ACHN (cell line): ENCODE results near the gene LIN28B.
A peak's percentile ranks its signal among the peaks of the same experiment; 100 is the strongest.
"Not testable (repeated sequence)": the region's sequence is repeated elsewhere in the genome, so short reads cannot be mapped to it uniquely, and the experiment has no call there.

ENCODE experiments used
- DNase-seq: peaks from one replicate; pipeline ENCODE4 v3.0.0-alpha.2; 2015
- in situ Hi-C: cut with HindIII; loops from 2 replicates; pipeline ENCODE4 v1.10.0; 2017; ENCODE audit warnings: low sequenced_read_pairs, low pct_ligation_motif_present, low pct_unique_long_range_greater_than_20kb

The LIN28B gene

DNA sequence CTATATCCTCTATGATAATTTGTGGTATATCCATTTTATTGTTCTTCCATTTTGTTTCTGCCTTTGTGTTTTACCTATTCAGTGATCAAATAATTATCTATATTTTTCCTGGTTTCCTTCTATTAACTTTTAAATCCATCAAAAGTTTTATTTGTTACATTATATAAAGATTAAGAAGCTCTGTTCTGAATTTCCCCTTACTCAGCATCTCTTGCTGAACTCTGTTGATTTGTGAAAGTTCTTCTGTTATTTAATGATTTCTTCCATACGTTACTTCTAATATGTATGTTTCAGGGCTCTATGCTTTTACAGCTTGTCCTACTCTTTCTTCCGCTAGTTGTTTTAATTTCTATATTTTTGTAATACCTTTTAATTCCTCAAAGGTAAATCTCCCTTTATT lies 87.1 kb downstream of the LIN28B start:
- in situ Hi-C loops = no loop called here
- no peak for DNase-seq

GRCh38 chr6:105045526-105045925 lies 88.6 kb downstream of the LIN28B start:
- in situ Hi-C loops = no loop called here
- no peak for DNase-seq

- in situ Hi-C loops = no loop called here
- DNase-seq = no peak
These were observed 95.1 kb downstream of the LIN28B start for GRCh38 chr6:105051941-105052471.

- in situ Hi-C loops = no loop called here
- no peak for DNase-seq
These were observed 99.7 kb downstream of the LIN28B start for GRCh38 chr6:105056646-105057045.

DNA sequence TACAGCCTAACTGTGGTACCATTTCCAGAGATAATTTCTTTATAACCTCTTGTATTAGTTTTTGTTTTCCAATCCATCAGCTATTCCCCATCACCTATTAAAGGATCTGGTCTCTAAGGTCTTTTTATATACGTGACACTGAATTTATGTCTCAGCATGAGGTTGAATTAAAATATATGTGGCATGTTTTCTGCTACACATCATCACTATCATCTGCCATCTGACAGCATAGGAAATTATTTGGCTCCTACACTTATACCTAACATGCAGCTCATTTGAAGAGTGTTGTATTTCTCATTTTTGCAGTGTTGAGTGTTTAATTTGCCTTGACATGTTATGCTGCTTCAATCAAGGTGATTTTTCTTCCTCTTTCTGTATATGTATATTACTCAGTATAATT lies 100.3 kb downstream of the LIN28B start:
- DNase-seq = no peak
- in situ Hi-C loops = no loop called here

GRCh38 chr6:105058316-105058715 lies 101.4 kb downstream of the LIN28B start:
- in situ Hi-C loops = no loop called here
- no peak for DNase-seq

DNA sequence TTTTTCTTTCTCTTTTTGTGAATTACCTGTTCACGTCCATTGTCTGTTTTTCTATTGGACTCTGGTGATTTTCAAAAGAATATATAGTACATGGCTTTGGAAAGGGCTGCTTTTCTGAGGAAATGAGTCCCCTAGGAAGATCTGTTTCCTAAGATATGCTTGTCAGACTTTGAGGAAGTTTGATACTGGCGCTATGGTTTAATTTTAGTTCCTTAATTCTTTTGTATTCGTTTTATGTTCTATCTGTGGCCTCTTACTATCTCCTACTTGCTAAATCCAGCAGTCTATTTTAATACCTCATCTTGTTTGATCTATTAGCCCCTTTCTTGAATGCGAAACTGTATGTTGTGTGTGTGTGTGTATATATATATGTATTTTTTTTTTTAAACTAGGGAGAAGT lies 101.9 kb downstream of the LIN28B start:
- no peak for DNase-seq
- in situ Hi-C loops = no loop called here

- no peak for DNase-seq
- in situ Hi-C loops = no loop called here
These were observed 109.3 kb downstream of the LIN28B start for GRCh38 chr6:105066233-105066632.

- in situ Hi-C loops = no loop called here
- DNase-seq = no peak
These were observed 109.9 kb downstream of the LIN28B start for GRCh38 chr6:105066836-105067235.

- in situ Hi-C loops = no loop called here
- DNase-seq = no peak
These were observed 110.4 kb downstream of the LIN28B start for GRCh38 chr6:105067329-105067728.

GRCh38 chr6:105068407-105068806 lies 111.5 kb downstream of the LIN28B start:
- in situ Hi-C loops = no loop called here

GRCh38 chr6:105069821-105070445 lies 113.0 kb downstream of the LIN28B start:
- DNase-seq = no peak
- in situ Hi-C loops = no loop called here

More at GRCh38 chr6:105068407-105068806, 111.5 kb downstream of the LIN28B start:
- no peak for DNase-seq

- no peak for DNase-seq
- in situ Hi-C loops = no loop called here
These were observed 115.9 kb downstream of the LIN28B start for GRCh38 chr6:105072798-105073199.

DNA sequence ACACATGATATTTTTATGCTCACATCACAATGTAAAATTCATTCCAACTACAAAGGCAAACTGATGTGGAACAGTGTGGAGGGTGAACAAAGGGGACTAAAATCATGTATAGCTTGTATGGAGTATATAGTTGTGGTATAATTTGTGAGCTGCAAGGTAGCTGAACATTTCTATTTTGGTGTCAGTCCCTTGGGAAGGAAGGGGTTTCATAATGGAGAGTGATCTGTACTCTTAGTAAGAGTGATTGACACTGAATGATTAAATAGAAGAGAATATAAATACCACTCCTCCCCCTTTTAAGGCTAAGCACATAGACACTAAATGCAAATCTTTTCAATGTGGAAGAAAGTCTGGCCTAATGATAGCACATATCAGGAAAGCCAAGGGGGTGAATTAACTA lies 118.3 kb downstream of the LIN28B start:
- DNase-seq = no peak
- in situ Hi-C loops = no loop called here

DNA sequence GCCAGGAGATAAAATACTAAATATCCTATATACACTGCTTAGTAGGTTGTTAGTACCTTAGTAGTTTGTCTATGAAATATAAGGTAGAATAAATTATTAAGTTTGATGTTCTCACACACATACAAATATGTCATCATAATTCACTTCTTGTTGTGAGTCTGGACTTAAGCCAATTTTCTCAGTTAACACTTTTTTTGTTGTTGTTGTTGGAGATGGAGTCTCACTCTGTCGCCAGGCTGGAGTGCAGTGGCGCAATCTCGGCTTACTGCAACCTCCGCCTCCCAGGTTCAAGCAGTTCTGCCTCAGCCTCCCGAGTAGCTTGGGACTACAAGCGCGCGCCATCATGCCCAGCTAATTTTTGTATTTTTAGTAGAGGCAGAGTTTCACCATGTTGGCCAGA lies 119.5 kb downstream of the LIN28B start:
- DNase-seq, in situ Hi-C loops: not testable (repeated sequence)

DNA sequence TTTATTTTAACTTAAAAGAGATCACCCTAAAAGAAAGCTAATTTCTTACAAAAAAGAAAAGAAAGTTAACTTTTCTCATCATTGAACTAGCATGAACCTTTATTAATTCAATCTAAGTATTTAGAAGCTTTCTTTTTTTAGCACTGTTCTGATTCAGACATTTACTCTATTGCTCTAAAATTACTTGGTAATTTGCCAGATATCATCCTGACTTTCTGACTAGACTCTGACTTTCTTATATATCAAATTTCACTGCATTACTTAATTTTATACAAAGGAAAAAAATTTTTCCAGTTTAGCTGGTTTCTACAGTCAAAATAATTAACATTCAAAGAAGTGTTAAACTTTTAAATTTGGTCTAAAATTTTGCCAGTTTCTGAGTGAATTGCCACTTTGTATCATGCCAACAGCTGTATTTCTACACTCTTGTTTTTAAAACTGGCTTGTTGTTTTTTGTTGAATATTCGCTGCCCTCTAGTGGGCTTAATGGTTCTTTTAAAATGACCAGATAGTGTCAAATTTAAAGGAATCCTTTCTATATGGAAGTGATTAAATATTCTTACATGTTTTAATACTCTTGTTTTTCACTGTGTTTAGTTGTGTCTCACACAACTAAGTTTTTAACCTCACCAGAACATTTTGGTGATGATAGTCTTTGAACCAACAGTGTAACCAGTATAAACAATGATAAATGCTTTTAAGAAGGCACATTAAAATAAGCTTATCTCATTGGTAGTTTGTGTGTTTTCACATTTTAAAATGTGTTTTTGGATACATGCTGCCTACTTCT lies 120.9 kb downstream of the LIN28B start:
- peak; percentile 40 for DNase-seq

GRCh38 chr6:105078386-105078708 lies 121.4 kb downstream of the LIN28B start:
- DNase-seq = no peak
- in situ Hi-C loops = no loop called here

More for the DNA sequence above, 120.9 kb downstream of the LIN28B start:
- in situ Hi-C loops = no loop called here

- in situ Hi-C loops = no loop called here
- no peak for DNase-seq
These were observed 123.4 kb downstream of the LIN28B start for GRCh38 chr6:105080279-105080678.

DNA sequence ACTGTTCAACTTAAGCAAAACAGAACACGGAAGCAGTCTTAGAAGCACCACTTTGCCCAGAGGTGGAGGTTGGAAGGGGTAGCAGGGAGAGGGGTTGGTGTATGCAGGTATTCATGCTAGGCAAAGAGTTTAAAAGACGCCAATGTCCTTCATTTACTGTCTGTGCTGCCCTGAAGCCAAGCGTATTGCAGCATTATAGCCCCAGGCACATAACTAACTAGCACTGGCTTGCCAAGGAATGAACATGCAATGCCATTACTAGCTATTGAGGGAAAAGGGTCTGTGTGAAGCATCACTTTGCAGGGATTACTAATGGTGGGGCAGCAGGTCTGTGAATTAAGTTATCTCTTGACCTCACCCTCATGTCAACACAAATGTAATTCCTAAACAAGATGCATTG lies 124.8 kb downstream of the LIN28B start:
- in situ Hi-C loops, DNase-seq: not testable (repeated sequence)
